Glutamatergic neuron (in vitro differentiated cells): ENCODE data around the gene SEC22C. TPM values are rescaled to one million over a fixed set of nuclear protein-coding genes. Genes with fewer than 3 reads are reported as not detected.

Experiments used
- DNase-seq: peaks from one replicate; pipeline ENCODE4 v3.0.0; 2022
- H3K27ac Mint-ChIP-seq: one replicate; pipeline ENCODE4 v1.8.0; 2020; ENCODE audit warnings: mild to moderate bottlenecking, mixed read lengths, inconsistent platforms; ENCODE audit not compliant: unreplicated experiment
- H3K27me3 Mint-ChIP-seq: one replicate; pipeline ENCODE4 v1.8.0; 2020; ENCODE audit warnings: mild to moderate bottlenecking, moderate library complexity, mixed read lengths, inconsistent platforms; ENCODE audit not compliant: unreplicated experiment
- H3K36me3 Mint-ChIP-seq: one replicate; pipeline ENCODE4 v1.8.0; 2020; ENCODE audit warnings: mild to moderate bottlenecking, mixed read lengths, inconsistent platforms; ENCODE audit not compliant: unreplicated experiment
- H3K4me1 Mint-ChIP-seq: one replicate; pipeline ENCODE4 v1.8.0; 2020; ENCODE audit warnings: mild to moderate bottlenecking, low read depth, mixed read lengths, inconsistent platforms; ENCODE audit not compliant: unreplicated experiment
- H3K4me3 Mint-ChIP-seq: one replicate; pipeline ENCODE4 v1.8.0; 2020; ENCODE audit warnings: mild to moderate bottlenecking, mixed read lengths, inconsistent platforms; ENCODE audit not compliant: unreplicated experiment
- H3K9me3 Mint-ChIP-seq: one replicate; pipeline ENCODE4 v1.8.0; 2020; ENCODE audit warnings: mild to moderate bottlenecking, moderate library complexity, mixed read lengths, inconsistent platforms; ENCODE audit not compliant: unreplicated experiment
- total RNA-seq: library from RNA; stranded (reverse); fragmentation: NEBNext Ultra II Directional; extraction: Animal tissue kit (Norgen Biotek cat#: 25700); gene quantifications from one replicate; pipeline ENCODE4 v1.2.1, GENCODE V29; 2021; ENCODE audit not compliant: unreplicated experiment
- TF ChIP-seq, protein P1 (sequence below): fragments of 200-600 bp; sonication (generic); IDR thresholded peaks from one replicate; pipeline ENCODE4 v1.5.0; 2021; ENCODE audit not compliant: partially characterized antibody, unreplicated experiment

Gene SEC22C
- total RNA-seq, 1 donor from 2014 or later: 36.9 TPM

GRCh38 chr3:42511736-42512135, 70.0 kb downstream of the SEC22C start:
- Mint-ChIP-seq H3K27me3 (peaks cover 5% of the 10 kb centered on the region), H3K36me3 (no peaks in the 10 kb centered on the region), H3K27ac (no peak overlapping the region), H3K9me3 (peaks cover 2% of the 10 kb centered on the region), H3K4me3 (no peak overlapping the region), H3K4me1 (no peaks in the 10 kb centered on the region)
- TF ChIP-seq, protein P1, sequence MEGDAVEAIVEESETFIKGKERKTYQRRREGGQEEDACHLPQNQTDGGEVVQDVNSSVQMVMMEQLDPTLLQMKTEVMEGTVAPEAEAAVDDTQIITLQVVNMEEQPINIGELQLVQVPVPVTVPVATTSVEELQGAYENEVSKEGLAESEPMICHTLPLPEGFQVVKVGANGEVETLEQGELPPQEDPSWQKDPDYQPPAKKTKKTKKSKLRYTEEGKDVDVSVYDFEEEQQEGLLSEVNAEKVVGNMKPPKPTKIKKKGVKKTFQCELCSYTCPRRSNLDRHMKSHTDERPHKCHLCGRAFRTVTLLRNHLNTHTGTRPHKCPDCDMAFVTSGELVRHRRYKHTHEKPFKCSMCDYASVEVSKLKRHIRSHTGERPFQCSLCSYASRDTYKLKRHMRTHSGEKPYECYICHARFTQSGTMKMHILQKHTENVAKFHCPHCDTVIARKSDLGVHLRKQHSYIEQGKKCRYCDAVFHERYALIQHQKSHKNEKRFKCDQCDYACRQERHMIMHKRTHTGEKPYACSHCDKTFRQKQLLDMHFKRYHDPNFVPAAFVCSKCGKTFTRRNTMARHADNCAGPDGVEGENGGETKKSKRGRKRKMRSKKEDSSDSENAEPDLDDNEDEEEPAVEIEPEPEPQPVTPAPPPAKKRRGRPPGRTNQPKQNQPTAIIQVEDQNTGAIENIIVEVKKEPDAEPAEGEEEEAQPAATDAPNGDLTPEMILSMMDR: no peak
- no peak for DNase-seq

GRCh38 chr3:42511201-42511600, 70.6 kb downstream of the SEC22C start:
- Mint-ChIP-seq H3K36me3 (no peaks in the 10 kb centered on the region), H3K9me3 (peaks cover 3% of the 10 kb centered on the region), H3K4me1 (no peaks in the 10 kb centered on the region), H3K27ac (no peak overlapping the region), H3K4me3 (no peak overlapping the region), H3K27me3 (peaks cover 5% of the 10 kb centered on the region)
- DNase-seq: no peak
- TF ChIP-seq, protein P1: no peak

DNA sequence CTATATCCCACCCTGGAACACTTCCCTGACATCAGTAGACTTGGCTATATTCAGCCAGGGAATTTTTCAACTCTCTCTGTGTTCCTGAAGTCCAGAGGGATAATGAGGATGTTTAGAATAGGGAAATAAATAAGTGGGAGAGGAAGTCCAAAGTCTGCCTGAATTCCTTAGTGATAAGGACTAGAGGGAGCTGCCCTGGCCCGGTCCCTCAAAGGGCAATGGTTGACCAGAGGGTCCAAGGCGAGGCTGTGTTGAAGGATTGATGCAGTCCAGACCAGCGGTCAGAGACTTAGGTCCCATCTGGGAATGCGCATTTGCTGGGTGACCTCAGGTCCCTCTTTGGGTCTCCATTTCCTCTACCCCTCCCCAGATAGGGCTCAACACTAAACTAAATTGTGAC, 71.4 kb downstream of the SEC22C start:
- no peaks in the 10 kb centered on the region for H3K4me1 Mint-ChIP-seq
- no peak overlapping the region for H3K27ac Mint-ChIP-seq
- peaks cover 5% of the 10 kb centered on the region for H3K27me3 Mint-ChIP-seq
- DNase-seq: no peak
- no peaks in the 10 kb centered on the region for H3K36me3 Mint-ChIP-seq
- peaks cover 3% of the 10 kb centered on the region for H3K9me3 Mint-ChIP-seq
- TF ChIP-seq, protein P1: no peak
- H3K4me3 Mint-ChIP-seq: no peak overlapping the region

- Mint-ChIP-seq H3K36me3 (no peaks in the 10 kb centered on the region), H3K27ac (no peak overlapping the region), H3K27me3 (peaks cover 5% of the 10 kb centered on the region), H3K4me3 (no peak overlapping the region), H3K4me1 (no peaks in the 10 kb centered on the region), H3K9me3 (peaks cover 3% of the 10 kb centered on the region)
- DNase-seq: no peak
- TF ChIP-seq, protein P1: no peak
These were observed 72.7 kb downstream of the SEC22C start for GRCh38 chr3:42509111-42509510.

DNA sequence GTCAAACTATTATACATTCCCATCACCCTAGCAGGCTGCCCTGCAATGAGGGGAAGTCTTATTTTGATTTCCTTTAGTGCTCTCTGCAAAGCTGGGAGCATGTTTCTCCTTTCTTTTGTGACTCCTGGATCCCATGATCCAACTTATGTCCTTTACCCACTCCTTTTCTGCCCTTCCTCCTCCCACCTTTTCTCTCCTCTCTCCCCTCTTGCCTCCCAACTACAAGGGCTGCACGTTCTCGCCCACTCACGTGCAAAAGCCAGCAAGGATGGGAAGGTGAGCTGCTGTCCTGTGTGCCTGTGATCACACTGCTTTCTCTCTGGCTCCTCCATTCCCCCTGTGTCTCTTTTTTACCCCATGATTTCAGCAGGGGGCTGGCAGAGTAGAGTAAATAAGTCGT, 73.2 kb downstream of the SEC22C start:
- DNase-seq: peak; percentile 1
- TF ChIP-seq, protein P1: no peak

More for the DNA sequence above, 73.2 kb downstream of the SEC22C start:
- Mint-ChIP-seq H3K27ac (no peak overlapping the region), H3K4me1 (no peaks in the 10 kb centered on the region), H3K9me3 (peaks cover 3% of the 10 kb centered on the region), H3K36me3 (no peaks in the 10 kb centered on the region), H3K27me3 (peaks cover 5% of the 10 kb centered on the region), H3K4me3 (no peak overlapping the region)
